MM.1S (cell line): Measurements from ENCODE around the gene OSMR.

ENCODE experiments used
- DNase-seq: peaks from one replicate; pipeline ENCODE4 v3.0.0-alpha.2; 2015
- H2AFZ ChIP-seq: fragments of 300-600 bp; sonication (generic); 2 replicates; pipeline ENCODE4 v1.6.0; 2016; ENCODE audit warnings: antibody characterized with exemption, low read length
- H3F3A ChIP-seq: fragments of 300-600 bp; sonication (generic); 2 replicates; pipeline ENCODE4 v1.6.1; 2016; ENCODE audit warnings: mild to moderate bottlenecking, antibody characterized with exemption, low read length, moderate library complexity, mixed read lengths; ENCODE audit not compliant: insufficient read depth
- H3K27ac ChIP-seq: fragments of 300-600 bp; sonication (generic); 2 replicates; pipeline ENCODE4 v1.5.1; 2016; ENCODE audit warnings: mild to moderate bottlenecking, low read length
- H3K27me3 ChIP-seq: fragments of 300-600 bp; sonication (generic); replicated peaks from 2 replicates; pipeline ENCODE4 v1.6.0; 2016; ENCODE audit warnings: low read length; ENCODE audit not compliant: insufficient read depth
- H3K36me3 ChIP-seq: fragments of 300-600 bp; sonication (generic); replicated peaks from 2 replicates; pipeline ENCODE4 v1.6.1; 2016; ENCODE audit warnings: mild to moderate bottlenecking, low read length, mixed read lengths; ENCODE audit not compliant: insufficient read depth
- H3K4me1 ChIP-seq: fragments of 300-600 bp; sonication (generic); 2 replicates; pipeline ENCODE4 v1.6.1; 2016; ENCODE audit warnings: low read length, mixed read lengths
- H3K4me2 ChIP-seq: fragments of 300-600 bp; sonication (generic); 2 replicates; pipeline ENCODE4 v1.6.0; 2016; ENCODE audit warnings: low read depth, low read length
- H3K4me3 ChIP-seq: fragments of 300-600 bp; sonication (generic); 2 replicates; pipeline ENCODE4 v1.5.1; 2016; ENCODE audit warnings: low read length, mixed read lengths
- H3K79me2 ChIP-seq: fragments of 300-600 bp; sonication (generic); 2 replicates; pipeline ENCODE4 v1.6.1; 2016; ENCODE audit warnings: mixed run types, low read length, mixed read lengths
- H3K9ac ChIP-seq: fragments of 300-600 bp; sonication (generic); 2 replicates; pipeline ENCODE4 v1.6.1; 2016; ENCODE audit warnings: low read length, mixed read lengths
- H3K9me2 ChIP-seq: fragments of 300-600 bp; sonication (generic); replicated peaks from 2 replicates; pipeline ENCODE4 v1.6.1; 2016; ENCODE audit warnings: mild to moderate bottlenecking, low read length, mixed read lengths; ENCODE audit not compliant: insufficient read depth
- H3K9me3 ChIP-seq: fragments of 300-600 bp; sonication (generic); replicated peaks from 2 replicates; pipeline ENCODE4 v1.6.1; 2016; ENCODE audit warnings: mild to moderate bottlenecking, low read length, mixed read lengths; ENCODE audit not compliant: insufficient read depth
- H4K20me1 ChIP-seq: fragments of 300-600 bp; sonication (generic); 2 replicates; pipeline ENCODE4 v1.6.1; 2016; ENCODE audit warnings: mild to moderate bottlenecking, low read length, moderate library complexity, mixed read lengths; ENCODE audit not compliant: insufficient read depth
- CTCF ChIP-seq: fragments of 300-600 bp; sonication (generic); IDR thresholded peaks from 2 replicates; pipeline ENCODE4 v1.5.1; 2016; ENCODE audit warnings: antibody characterized with exemption, low read length, mixed read lengths
- EZH2 ChIP-seq: fragments of 300-600 bp; sonication (generic); optimal IDR thresholded peaks from 2 replicates; pipeline ENCODE3; 2017; ENCODE audit warnings: low read depth, mild to moderate bottlenecking, antibody characterized with exemption, low read length, mixed read lengths
- EZH2phosphoT487 ChIP-seq: fragments of 300-600 bp; sonication (generic); IDR thresholded peaks from 2 replicates; pipeline ENCODE4 v1.6.1; 2018; ENCODE audit warnings: antibody characterized with exemption, low read length

The OSMR gene

GRCh38 chr5:38927470-38927869 is 81.7 kb downstream of the OSMR start:
- Histone ChIP-seq H3K27me3 (no peaks in the 10 kb centered on the region), H3K27ac (no peak overlapping the region), H3K36me3 (no peaks in the 10 kb centered on the region), H3K4me2 (no peak overlapping the region), H3K4me3 (no peak overlapping the region), H3K9me2 (no peaks in the 10 kb centered on the region), H3K9me3 (no peaks in the 10 kb centered on the region), H3K79me2 (no peaks in the 10 kb centered on the region), H2AFZ (no peak overlapping the region), H3K4me1 (peaks cover 7% of the 10 kb centered on the region; the same call in 1 of the 2 replicates), H4K20me1 (no peaks in the 10 kb centered on the region), H3K9ac (no peak overlapping the region), H3F3A (no peaks in the 10 kb centered on the region)
- no peak for TF ChIP-seq EZH2phosphoT487
- TF ChIP-seq EZH2 = no peak
- no peak for TF ChIP-seq CTCF
- no peak for DNase-seq

GRCh38 chr5:38929838-38930237 is 84.0 kb downstream of the OSMR start:
- no peaks in the 10 kb centered on the region for H3K9me3 ChIP-seq
- no peaks in the 10 kb centered on the region for H3K79me2 ChIP-seq
- H3F3A ChIP-seq = no peaks in the 10 kb centered on the region
- H3K27me3 ChIP-seq = no peaks in the 10 kb centered on the region
- no peaks in the 10 kb centered on the region for H4K20me1 ChIP-seq
- no peaks in the 10 kb centered on the region for H3K9me2 ChIP-seq
- no peak for DNase-seq
- H3K27ac ChIP-seq = no peak overlapping the region
- no peak overlapping the region for H2AFZ ChIP-seq
- no peaks in the 10 kb centered on the region for H3K36me3 ChIP-seq
- H3K4me1 ChIP-seq = 0 out of 2 replicates have a peak, but pooled peaks cover under 1% of the 10 kb centered on the region
- H3K4me3 ChIP-seq = no peak overlapping the region
- no peak for TF ChIP-seq CTCF
- TF ChIP-seq EZH2phosphoT487 = no peak
- TF ChIP-seq EZH2 = no peak
- no peak overlapping the region for H3K4me2 ChIP-seq
- H3K9ac ChIP-seq = no peak overlapping the region

DNA sequence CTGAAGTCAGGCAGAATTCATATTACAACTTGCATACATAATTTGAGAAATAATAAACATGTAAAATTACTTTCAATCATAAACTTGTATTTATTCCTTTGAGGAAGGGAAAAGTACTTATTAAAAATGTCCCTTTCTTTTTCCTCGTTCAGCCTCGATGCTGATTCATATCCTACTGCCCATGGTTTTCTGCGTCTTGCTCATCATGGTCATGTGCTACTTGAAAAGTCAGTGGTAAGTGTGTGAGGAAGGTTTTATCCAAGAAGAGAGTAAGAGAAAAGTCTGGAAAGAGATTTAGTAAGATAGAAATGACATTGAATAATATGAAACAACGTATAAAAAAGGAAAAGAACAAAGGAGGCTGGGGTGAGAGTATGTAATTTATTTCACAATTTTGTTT is 85.9 kb downstream of the OSMR start:
- Histone ChIP-seq H3K9me3 (no peaks in the 10 kb centered on the region), H3K27ac (no peak overlapping the region), H4K20me1 (no peaks in the 10 kb centered on the region), H3K9me2 (no peaks in the 10 kb centered on the region), H3K4me3 (no peak overlapping the region), H2AFZ (no peak overlapping the region), H3K36me3 (no peaks in the 10 kb centered on the region), H3K9ac (no peak overlapping the region), H3K79me2 (no peaks in the 10 kb centered on the region), H3K27me3 (no peaks in the 10 kb centered on the region), H3F3A (no peaks in the 10 kb centered on the region), H3K4me1 (no peaks in the 10 kb centered on the region), H3K4me2 (no peak overlapping the region)
- no peak for DNase-seq
- no peak for TF ChIP-seq CTCF
- no peak for TF ChIP-seq EZH2
